GM12878 (cell line): ENCODE data around the gene PTCD3. TPM values are rescaled to one million over a fixed set of nuclear protein-coding genes. Genes with fewer than 3 reads are reported as not detected.

Source experiments
- ATAC-seq: fragments of 200-7000 bp; cut with Tn5 transposase; 3 replicates; pipeline ENCODE4 v1.9.1; 2020; ENCODE audit warnings: mild to moderate bottlenecking, moderate library complexity
- BruUV-seq: library from RNA; stranded (reverse); fragments of 400-500 nt; replicated peaks from 2 replicates; lab custom pipeline; 2021; lab: Mats Ljungman, UMichigan
- CTCF ChIA-PET: fragments of 300-600 bp; sonication (Branson Sonifier 250); formaldehyde crosslinking; extraction: SDS; loops from one replicate; lab custom pipeline; 2021; ENCODE audit warnings: inconsistent platforms; lab: Yijun Ruan, JAX
- POLR2A ChIA-PET: fragments of 350-600 bp; formaldehyde crosslinking; extraction: SDS; loops from one replicate; lab custom pipeline; 2021; ENCODE audit warnings: inconsistent platforms; lab: Charles Lee
- RAD21 ChIA-PET: fragments of 300-600 bp; sonication (Branson Sonifier 250); formaldehyde crosslinking; loops from one replicate; lab custom pipeline; 2023; ENCODE audit warnings: antibody characterized with exemption; ENCODE audit not compliant: unreplicated experiment; lab: Charles Lee
- SMC1A ChIA-PET: fragments of 300-600 bp; sonication (Branson Sonifier 250); formaldehyde crosslinking; loops from one replicate; lab custom pipeline; 2023; ENCODE audit not compliant: unreplicated experiment, uncharacterized antibody; lab: Charles Lee
- DNase-seq: peaks from one replicate; pipeline ENCODE4 v3.0.0-alpha.2; 2011; ENCODE audit warnings: low read depth, low spot score
- FAIRE-seq: peaks from 3 replicates; lab custom pipeline; 2011; peaks lifted over from hg19 to GRCh38; lab: Jason Lieb, UNC
- H2AFZ ChIP-seq: 2 replicates; pipeline ENCODE4 v1.6.0; 2011; ENCODE audit warnings: low read depth, low read length, control low read depth; ENCODE audit not compliant: control insufficient read depth
- H3K27ac ChIP-seq: 2 replicates; pipeline ENCODE4 v1.5.1; 2011; ENCODE audit warnings: control low read depth; ENCODE audit not compliant: control insufficient read depth, insufficient read depth
- H3K27me3 ChIP-seq, 2 experiments: replicated peaks in 1 of 2; 2 replicates each; pipeline versions ENCODE4 v1.6.0 to v1.6.1; 2011; ENCODE audit warnings: low read length in 1 of 2; ENCODE audit not compliant: control insufficient read depth in 2 of 2, insufficient read depth in 2 of 2
- H3K36me3 ChIP-seq, 2 experiments: 2 replicates each; pipeline ENCODE4 v1.5.1; 2011; ENCODE audit warnings: low read length in 1 of 2; ENCODE audit not compliant: control insufficient read depth in 2 of 2, insufficient read depth in 2 of 2
- H3K4me1 ChIP-seq: 2 replicates; pipeline ENCODE4 v1.6.1; 2011; ENCODE audit warnings: mild to moderate bottlenecking, low read length, moderate library complexity, mixed read lengths; ENCODE audit not compliant: control insufficient read depth, insufficient read depth
- H3K4me2 ChIP-seq: 2 replicates; pipeline ENCODE4 v1.6.0; 2011; ENCODE audit warnings: control low read depth; ENCODE audit not compliant: control insufficient read depth, insufficient read depth
- H3K4me3 ChIP-seq: fragments of 200-600 bp; sonication (generic); 2 replicates; pipeline ENCODE4 v1.5.1; 2016
- H3K79me2 ChIP-seq: 2 replicates; pipeline ENCODE4 v1.6.0; 2011; ENCODE audit warnings: low read length; ENCODE audit not compliant: control insufficient read depth, insufficient read depth
- H3K9ac ChIP-seq: 2 replicates; pipeline ENCODE4 v1.8.0; 2011; ENCODE audit warnings: low read length, control low read depth, mixed read lengths; ENCODE audit not compliant: control insufficient read depth, insufficient read depth
- H3K9me3 ChIP-seq: replicated peaks from 3 replicates; pipeline ENCODE4 v1.5.1; 2011; ENCODE audit warnings: mild to moderate bottlenecking, low read length; ENCODE audit not compliant: control insufficient read depth, insufficient read depth
- H4K20me1 ChIP-seq: 2 replicates; pipeline ENCODE4 v1.6.0; 2011; ENCODE audit not compliant: control insufficient read depth, insufficient read depth
- CHD4 ChIP-seq: fragments of 200-600 bp; sonication (generic); IDR thresholded peaks from 2 replicates; pipeline ENCODE4 v1.6.1; 2016; ENCODE audit warnings: mild to moderate bottlenecking
- CTCF ChIP-seq, 3 experiments: IDR thresholded peaks in 2 of 3; conservative IDR thresholded peaks in 1 of 3; 2 replicates each; pipeline ENCODE4 v1.5.1; 2011; ENCODE audit warnings: low read depth in 3 of 3, low read length in 3 of 3, mild to moderate bottlenecking in 3 of 3, control low read depth in 2 of 3, moderate library complexity in 2 of 3, inconsistent platforms in 1 of 3, mixed read lengths in 1 of 3; ENCODE audit not compliant: control insufficient read depth in 2 of 3, insufficient read depth in 1 of 3; ENCODE audit errors: extremely low read depth in 1 of 3
- RAD51 ChIP-seq: fragments of 450-650 bp; IDR thresholded peaks from 2 replicates; pipeline ENCODE4 v1.6.1; 2016; ENCODE audit warnings: moderate library complexity, mild to moderate bottlenecking, inconsistent platforms
- SUZ12 ChIP-seq: fragments of 200-600 bp; sonication (generic); IDR thresholded peaks from one replicate; pipeline ENCODE4 v1.6.1; 2018; ENCODE audit warnings: antibody characterized with exemption, mild to moderate bottlenecking; ENCODE audit not compliant: unreplicated experiment
- USF1 ChIP-seq: IDR thresholded peaks from 2 replicates; pipeline ENCODE4 v1.6.1; 2011; ENCODE audit warnings: borderline replicate concordance, low read depth, mild to moderate bottlenecking, moderate library complexity, mixed read lengths, low read length; ENCODE audit not compliant: insufficient read depth; ENCODE audit errors: extremely low read length
- ZBED1 ChIP-seq: IDR thresholded peaks from 2 replicates; pipeline ENCODE4 v1.6.1; 2016; ENCODE audit warnings: borderline replicate concordance
- WGBS: methylation state at CpG from one replicate; pipeline ENCODE4 v1.1.6; 2016; ENCODE audit warnings: low lambda C conversion rate; ENCODE audit not compliant: insufficient replicate concordance, insufficient coverage; ENCODE audit errors: missing lambda C conversion rate; 5-methylcytosine and 5-hydroxymethylcytosine counted together
- in situ Hi-C: fragments of 300-500 bp; cut with MboI; formaldehyde crosslinking; loops from 9 replicates; pipeline ENCODE4 v1.14.3; 2018; ENCODE audit warnings: mixed read lengths
- intact Hi-C: fragments of 100-400 bp; cut with micrococcal nuclease; formaldehyde crosslinking; loops from one replicate; pipeline ENCODE4 v1.14.2; 2022; ENCODE audit not compliant: unreplicated experiment
- polyA plus RNA-seq, 11 experiments: library from polyadenylated mRNA; depleted of rRNA in 4 of 11; unstranded in 6 of 11; stranded (reverse) in 5 of 11; fragments of >200 nt; fragmentation: Nextera tagmentation in 4 of 11; fragmentation: Illumina TruSeq in 1 of 11; extraction: Ambion mirVana in 4 of 11; extraction: Trizol in 1 of 11; gene quantifications; 1 replicate in 1 of 11; 2 replicates in 10 of 11; pipeline versions ENCODE4 v1.2.1 to v1.2.3, GENCODE V29; 2011 to 2016; ENCODE audit warnings: inconsistent platforms in 2 of 11, missing spikeins in 2 of 11, low read depth in 1 of 11
- total RNA-seq, 4 experiments: library from RNA; depleted of rRNA in 3 of 4; stranded (reverse); fragments of >200 nt in 3 of 4; fragmentation: Illumina TruSeq in 1 of 4; extraction: Trizol in 1 of 4; gene quantifications; 2 replicates each; pipeline versions ENCODE4 v1.2.1 to v1.2.3, GENCODE V29; 2013 to 2021

PTCD3 gene
- total and polyA plus RNA-seq, 10 of the 15 experiments (the other 5 are each of a cell fraction or from before 2014, with no cell fraction given) = 44.7 to 177 (median 127) TPM

DNA sequence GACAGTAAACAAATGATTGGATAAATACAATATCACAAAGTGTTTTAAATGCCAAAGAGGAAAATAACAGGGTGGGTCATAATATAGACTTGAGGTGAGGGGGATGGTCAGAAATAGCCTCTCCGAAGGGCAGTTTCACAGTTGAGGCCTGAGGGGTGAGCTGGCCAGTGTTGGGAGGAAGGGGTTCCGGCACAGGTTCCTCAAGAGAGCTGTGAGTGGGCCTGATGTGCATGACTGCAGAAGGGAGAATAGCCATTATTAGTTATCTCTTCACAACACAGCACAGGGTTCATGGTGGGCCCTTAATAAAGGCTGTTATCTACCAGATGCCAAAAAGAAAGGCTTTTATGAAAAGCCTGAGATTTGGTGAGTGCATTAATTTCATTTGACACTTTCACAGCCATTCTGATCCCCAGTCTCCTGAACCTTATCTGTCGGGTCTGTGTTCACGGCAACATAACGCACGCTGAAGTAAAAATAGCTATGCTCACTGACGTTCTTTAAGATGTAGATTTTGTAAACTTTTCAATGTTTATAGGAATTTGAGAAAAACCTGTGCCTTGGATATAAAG is 39.9 kb upstream of the PTCD3 start:
- in situ Hi-C loops = no loop called here
- SMC1A ChIA-PET = interaction anchor here (1.2 to 3.4 kb wide), 2 partner anchors 13 to 235 kb away, joined by 4 to 19 read pairs; no protein-coding TSS in a partner anchor

More for the DNA sequence above, 39.9 kb upstream of the PTCD3 start:
- H3K27me3 ChIP-seq = no peaks in the 10 kb centered on the region
- H3K4me3 ChIP-seq = no peak overlapping the region
- RAD21 ChIA-PET = no interaction called here
- TF ChIP-seq CTCF (IDR thresholded peaks at IDR 0.05 in 2 of 3, conservative IDR thresholded peaks at IDR 0.05 in 1 of 3; ENCODE audit: control insufficient read depth in 2 of 3, extremely low read depth in 1 of 3, insufficient read depth in 1 of 3, low read depth in 3 of 3, low read length in 3 of 3) (no peak), USF1 (no peak), ZBED1 (no peak), RAD51 (no peak), CHD4 (no peak), SUZ12 (no peak)
- TF ChIP-seq, all 136 proteins: peak for 0
- ChIA-PET POLR2A (no interaction called here), CTCF (interaction anchor here (1.4 to 2.0 kb wide), 2 partner anchors 71 to 238 kb away, joined by 4 read pairs; no protein-coding TSS in a partner anchor)
- Histone ChIP-seq H3K36me3 (peaks cover 16 to 38% of the 10 kb centered on the region in 2 experiments), H3K79me2 (no peaks in the 10 kb centered on the region), H4K20me1 (no peaks in the 10 kb centered on the region), H3K4me2 (no peak overlapping the region), H3K9ac (no peak overlapping the region), H2AFZ (no peak overlapping the region), H3K4me1 (peaks cover 7% of the 10 kb centered on the region), H3K27ac (no peak overlapping the region), H3K9me3 (peaks cover 3% of the 10 kb centered on the region; the same call in 2 of the 3 replicates)
- DNase-seq (no peak), FAIRE-seq (no peak), ATAC-seq (no peak)
- no TSS peak for BruUV-seq
- intact Hi-C loops = no loop called here
- WGBS = 99% methylated on average over 7 of the region's 7 CpGs
